ENCODE measurements around the gene CLP1. TPM values are rescaled to one million over a fixed set of nuclear protein-coding genes. Genes with fewer than 3 reads are reported as not detected.

CLP1 gene
- polyA plus RNA-seq, 3 donors: 7.6 to 17.9 (median 12.9) TPM

DNA sequence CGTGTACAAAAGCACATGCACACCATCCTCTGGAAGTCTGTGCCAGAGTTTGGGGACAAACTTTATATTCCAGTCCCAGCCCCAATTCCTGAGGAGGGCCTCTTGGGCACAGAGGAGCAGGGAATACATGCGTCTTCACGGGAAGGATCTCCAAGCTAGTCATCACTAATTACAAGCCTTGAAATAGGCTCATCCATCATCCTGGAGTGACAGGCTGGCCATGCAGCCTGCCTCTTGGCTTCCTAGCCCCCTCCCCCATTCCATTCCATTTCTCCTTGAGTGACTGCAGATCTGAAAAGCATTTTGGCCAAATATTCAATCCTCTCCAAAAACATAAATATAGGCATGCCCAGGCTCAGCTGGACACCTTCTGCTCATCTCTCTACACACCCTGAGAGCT, 35.3 kb upstream of the CLP1 start:
- WGBS (ENCODE audit: insufficient coverage): 67% methylated on average over 3 of the region's 3 CpGs
- H3K4me3 ChIP-seq (replicated peaks in 1 of 3; ENCODE audit: low read depth in 2 of 3, low read length in 3 of 3): no peak overlapping the region
- Mint-ChIP-seq H3K27me3 (ENCODE audit: low read depth in 3 of 3) (peaks cover 0 to 2% (median 0%) of the 10 kb centered on the region in 3 donors), H3K9me3 (peaks cover 7 to 29% (median 14%) of the 10 kb centered on the region in 7 donors), H3K27ac (no peak overlapping the region), H3K4me1 (no peaks in the 10 kb centered on the region), H3K36me3 (no peaks in the 10 kb centered on the region), H3K4me3 (no peak overlapping the region)
- DNase-seq: no peak
- no peak overlapping the region for H3K9ac ChIP-seq (ENCODE audit: insufficient read depth, low read length, poor library complexity, severe bottlenecking)
- H3K4me1 ChIP-seq (ENCODE audit: control insufficient read depth in 1 of 2, insufficient read depth in 2 of 2, low read length in 2 of 2): no peaks in the 10 kb centered on the region
- no peaks in the 10 kb centered on the region for H3K79me2 ChIP-seq (ENCODE audit: insufficient read depth, low read length)
- intact Hi-C loops (cut with micrococcal nuclease): no loop called here
- TF ChIP-seq, protein P1, sequence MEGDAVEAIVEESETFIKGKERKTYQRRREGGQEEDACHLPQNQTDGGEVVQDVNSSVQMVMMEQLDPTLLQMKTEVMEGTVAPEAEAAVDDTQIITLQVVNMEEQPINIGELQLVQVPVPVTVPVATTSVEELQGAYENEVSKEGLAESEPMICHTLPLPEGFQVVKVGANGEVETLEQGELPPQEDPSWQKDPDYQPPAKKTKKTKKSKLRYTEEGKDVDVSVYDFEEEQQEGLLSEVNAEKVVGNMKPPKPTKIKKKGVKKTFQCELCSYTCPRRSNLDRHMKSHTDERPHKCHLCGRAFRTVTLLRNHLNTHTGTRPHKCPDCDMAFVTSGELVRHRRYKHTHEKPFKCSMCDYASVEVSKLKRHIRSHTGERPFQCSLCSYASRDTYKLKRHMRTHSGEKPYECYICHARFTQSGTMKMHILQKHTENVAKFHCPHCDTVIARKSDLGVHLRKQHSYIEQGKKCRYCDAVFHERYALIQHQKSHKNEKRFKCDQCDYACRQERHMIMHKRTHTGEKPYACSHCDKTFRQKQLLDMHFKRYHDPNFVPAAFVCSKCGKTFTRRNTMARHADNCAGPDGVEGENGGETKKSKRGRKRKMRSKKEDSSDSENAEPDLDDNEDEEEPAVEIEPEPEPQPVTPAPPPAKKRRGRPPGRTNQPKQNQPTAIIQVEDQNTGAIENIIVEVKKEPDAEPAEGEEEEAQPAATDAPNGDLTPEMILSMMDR (IDR thresholded peaks at IDR 0.05): no peak
- H3K27me3 ChIP-seq (ENCODE audit: control insufficient read depth in 2 of 2, insufficient read depth in 2 of 2, low read length in 2 of 2): no peaks in the 10 kb centered on the region
- no peaks in the 10 kb centered on the region for H3K36me3 ChIP-seq (replicated peaks in 1 of 2; ENCODE audit: control insufficient read depth in 1 of 2, insufficient read depth in 2 of 2, low read length in 2 of 2)
- H3K27ac ChIP-seq (ENCODE audit: low read depth in 1 of 2, low read length in 2 of 2): no peak overlapping the region
- H4K20me1 ChIP-seq (ENCODE audit: insufficient read depth, low read length): no peaks in the 10 kb centered on the region
- H2AFZ ChIP-seq (ENCODE audit: insufficient read depth, low read depth, low read length, poor library complexity, severe bottlenecking): no peak overlapping the region
- H3K4me2 ChIP-seq (replicated peaks; ENCODE audit: extremely low read depth, low read length, poor library complexity, severe bottlenecking): no peak overlapping the region
- peaks cover 8 to 9% of the 10 kb centered on the region in 2 donors for H3K9me3 ChIP-seq (replicated peaks in 1 of 2; ENCODE audit: control insufficient read depth in 1 of 2, insufficient read depth in 1 of 2, low read length in 2 of 2)

DNA sequence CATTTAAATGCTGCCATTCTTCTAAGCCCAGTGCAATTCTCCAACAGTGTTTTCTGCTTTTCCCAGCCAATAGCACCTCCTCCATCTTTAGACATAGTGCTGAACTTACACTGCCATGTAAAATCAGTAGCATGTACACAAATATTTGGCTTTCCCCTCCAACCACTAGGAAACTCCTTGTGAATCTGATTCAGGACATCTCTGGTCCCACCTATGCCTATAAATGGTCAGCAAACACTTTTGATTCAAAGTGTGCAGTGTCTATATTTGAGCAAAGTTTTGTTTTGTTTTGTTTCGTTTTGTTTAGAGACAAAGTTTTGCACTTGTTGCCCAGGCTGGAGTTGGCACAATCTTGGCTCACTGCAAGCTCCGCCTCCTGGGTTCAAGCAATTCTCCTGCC, 32.7 kb upstream of the CLP1 start:
- H3K36me3 ChIP-seq (replicated peaks in 1 of 2; ENCODE audit: control insufficient read depth in 1 of 2, insufficient read depth in 2 of 2, low read length in 2 of 2): no peaks in the 10 kb centered on the region
- DNase-seq: no peak
- no peak overlapping the region for H3K4me2 ChIP-seq (replicated peaks; ENCODE audit: extremely low read depth, low read length, poor library complexity, severe bottlenecking)
- H4K20me1 ChIP-seq (ENCODE audit: insufficient read depth, low read length): no peaks in the 10 kb centered on the region
- WGBS (ENCODE audit: insufficient coverage): 83% methylated on average over 1 of the region's 2 CpGs
- H2AFZ ChIP-seq (ENCODE audit: insufficient read depth, low read depth, low read length, poor library complexity, severe bottlenecking): no peak overlapping the region
- no peak overlapping the region for H3K27ac Mint-ChIP-seq
- H3K4me1 ChIP-seq (ENCODE audit: control insufficient read depth in 1 of 2, insufficient read depth in 2 of 2, low read length in 2 of 2): no peaks in the 10 kb centered on the region
- H3K9me3 ChIP-seq (replicated peaks in 1 of 2; ENCODE audit: control insufficient read depth in 1 of 2, insufficient read depth in 1 of 2, low read length in 2 of 2): peaks cover 0 to 1% of the 10 kb centered on the region in 2 donors
- H3K27me3 Mint-ChIP-seq (ENCODE audit: low read depth in 3 of 3): no peaks in the 10 kb centered on the region
- intact Hi-C loops (cut with micrococcal nuclease): no loop called here
- no peak overlapping the region for H3K9ac ChIP-seq (ENCODE audit: insufficient read depth, low read length, poor library complexity, severe bottlenecking)
- no peaks in the 10 kb centered on the region for H3K36me3 Mint-ChIP-seq
- TF ChIP-seq, protein P1 (IDR thresholded peaks at IDR 0.05): no peak
- no peak overlapping the region for H3K27ac ChIP-seq (ENCODE audit: low read depth in 1 of 2, low read length in 2 of 2)
- no peak overlapping the region for H3K4me3 ChIP-seq (replicated peaks in 1 of 3; ENCODE audit: low read depth in 2 of 3, low read length in 3 of 3)
- H3K4me3 Mint-ChIP-seq: no peak overlapping the region
- H3K9me3 Mint-ChIP-seq: peaks cover 2 to 13% (median 7%) of the 10 kb centered on the region in 7 donors
- H3K27me3 ChIP-seq (ENCODE audit: control insufficient read depth in 2 of 2, insufficient read depth in 2 of 2, low read length in 2 of 2): no peaks in the 10 kb centered on the region
- H3K4me1 Mint-ChIP-seq: peaks cover 4% of the 10 kb centered on the region
- no peaks in the 10 kb centered on the region for H3K79me2 ChIP-seq (ENCODE audit: insufficient read depth, low read length)
